Parathyroid adenoma (tissue), 2 donors: ENCODE results near the gene FCN3.
A peak's percentile ranks its signal among the peaks of the same experiment; 100 is the strongest.

ENCODE experiments used
- H2AFZ ChIP-seq: fragments of 300-600 bp; sonication (generic); one replicate; pipeline ENCODE4 v1.7.0; 2017; ENCODE audit warnings: antibody characterized with exemption, mild to moderate bottlenecking
- H3K27ac ChIP-seq: fragments of 300-600 bp; sonication (generic); one replicate; pipeline ENCODE4 v1.7.0; 2017
- H3K27me3 ChIP-seq: fragments of 300-600 bp; sonication (generic); one replicate; pipeline ENCODE4 v1.7.0; 2017; ENCODE audit warnings: low read length; ENCODE audit not compliant: control insufficient read depth, insufficient read depth
- H3K36me3 ChIP-seq: fragments of 300-600 bp; sonication (generic); one replicate; pipeline ENCODE4 v1.7.0; 2017; ENCODE audit warnings: low read length; ENCODE audit not compliant: control insufficient read depth, insufficient read depth
- H3K4me1 ChIP-seq: fragments of 300-600 bp; sonication (generic); one replicate; pipeline ENCODE4 v1.7.0; 2017; ENCODE audit warnings: control low read depth
- H3K4me2 ChIP-seq: fragments of 300-600 bp; sonication (generic); one replicate; pipeline ENCODE4 v1.7.0; 2017; ENCODE audit warnings: low read length
- H3K4me3 ChIP-seq: fragments of 300-600 bp; sonication (generic); one replicate; pipeline ENCODE4 v1.7.0; 2017; ENCODE audit warnings: low read depth, low read length
- H3K79me2 ChIP-seq: fragments of 300-600 bp; sonication (generic); one replicate; pipeline ENCODE4 v1.7.0; 2017; ENCODE audit warnings: control low read depth
- H3K9ac ChIP-seq: fragments of 300-600 bp; sonication (generic); one replicate; pipeline ENCODE4 v1.7.0; 2017; ENCODE audit warnings: mild to moderate bottlenecking
- H3K9me3 ChIP-seq: fragments of 300-600 bp; sonication (generic); one replicate; pipeline ENCODE4 v1.7.0; 2017; ENCODE audit warnings: low read length; ENCODE audit not compliant: control insufficient read depth
- CTCF ChIP-seq: fragments of 300-600 bp; sonication (generic); IDR thresholded peaks from one replicate; pipeline ENCODE4 v1.7.0; 2017; ENCODE audit warnings: antibody characterized with exemption, mild to moderate bottlenecking
- donor health status: primary hyperparathyroidism.

Gene FCN3

GRCh38 chr1:27372022-27372807, 2.4 kb downstream of the FCN3 start:
- Histone ChIP-seq H3K9ac (no peak overlapping the region), H3K27ac (no peak overlapping the region)

GRCh38 chr1:27368869-27369582, 5.6 kb downstream of the FCN3 start:
- H3K79me2 ChIP-seq: no peaks in the 10 kb centered on the region
- H3K4me1 ChIP-seq: peaks cover 3% of the 10 kb centered on the region
- no peak overlapping the region for H3K9ac ChIP-seq
- no peak for TF ChIP-seq CTCF
- no peaks in the 10 kb centered on the region for H3K27me3 ChIP-seq
- H3K36me3 ChIP-seq: no peaks in the 10 kb centered on the region
- H3K9me3 ChIP-seq: no peaks in the 10 kb centered on the region
- no peak overlapping the region for H3K4me3 ChIP-seq
- no peak overlapping the region for H2AFZ ChIP-seq
- no peak overlapping the region for H3K27ac ChIP-seq
- no peak overlapping the region for H3K4me2 ChIP-seq

More at GRCh38 chr1:27372022-27372807, 2.4 kb downstream of the FCN3 start:
- Histone ChIP-seq H3K9me3 (no peaks in the 10 kb centered on the region), H3K36me3 (no peaks in the 10 kb centered on the region), H3K4me3 (no peak overlapping the region), H3K79me2 (no peaks in the 10 kb centered on the region), H2AFZ (no peak overlapping the region), H3K4me1 (no peaks in the 10 kb centered on the region), H3K4me2 (no peak overlapping the region), H3K27me3 (no peaks in the 10 kb centered on the region)
- no peak for TF ChIP-seq CTCF

- no peaks in the 10 kb centered on the region for H3K36me3 ChIP-seq
- H3K9ac ChIP-seq: no peak overlapping the region
- H3K27me3 ChIP-seq: no peaks in the 10 kb centered on the region
- H2AFZ ChIP-seq: peak overlapping the region; percentile 83
- H3K9me3 ChIP-seq: no peaks in the 10 kb centered on the region
- H3K79me2 ChIP-seq: no peaks in the 10 kb centered on the region
- TF ChIP-seq CTCF: no peak
- peak overlapping the region; percentile 78 for H3K4me3 ChIP-seq
- H3K4me1 ChIP-seq: peaks cover 3% of the 10 kb centered on the region
- peak overlapping the region; percentile 95 for H3K4me2 ChIP-seq
- H3K27ac ChIP-seq: peak overlapping the region; percentile 92
Observed at GRCh38 chr1:27367160-27367650, 7.4 kb downstream of the FCN3 start.

- Histone ChIP-seq H3K9me3 (no peaks in the 10 kb centered on the region), H3K36me3 (no peaks in the 10 kb centered on the region), H3K4me3 (peak within 1 kb of the TSS; percentile 78), H3K27me3 (no peaks in the 10 kb centered on the region), H3K4me2 (peak within 1 kb of the TSS; percentile 95), H3K4me1 (peaks cover 3% of the 10 kb centered on the region), H3K27ac (peak within 1 kb of the TSS; percentile 92), H3K9ac (peak within 1 kb of the TSS; percentile 43), H3K79me2 (no peaks in the 10 kb centered on the region), H2AFZ (peak within 1 kb of the TSS; percentile 84)
- no peak for TF ChIP-seq CTCF
Observed at GRCh38 chr1:27366411-27367159, 8.0 kb downstream of the FCN3 start, which contains the start of gene MAP3K6. Gene MAP3K6 (minus strand): TSS chr1:27366961. CDS start chr1:27366597, 364 bp downstream.
